G401 (cell line): ENCODE results near the gene CSNK2A3. TPM values are rescaled to one million over a fixed set of nuclear protein-coding genes. Genes with fewer than 3 reads are reported as not detected.
A peak's percentile ranks its signal among the peaks of the same experiment; 100 is the strongest.
"Not testable (repeated sequence)": the region's sequence is repeated elsewhere in the genome, so short reads cannot be mapped to it uniquely, and the experiment has no call there.

Experiments used
- DNase-seq: peaks from one replicate; pipeline ENCODE4 v3.0.0-alpha.2; 2015; ENCODE audit warnings: low spot score
- in situ Hi-C: cut with HindIII; loops from 2 replicates; pipeline ENCODE4 v1.10.0; 2016; ENCODE audit warnings: low sequenced_read_pairs, mixed read lengths
- total RNA-seq: library from RNA; depleted of rRNA; stranded (reverse); fragments of >200 nt; shearing (Covaris generic); gene quantifications from 2 replicates; pipeline ENCODE4 v1.2.3, GENCODE V29; 2014; rRNA removed

Gene CSNK2A3
- total RNA-seq: 5.7 and 8.6 TPM in 2 replicates

- DNase-seq, in situ Hi-C loops: not testable (repeated sequence)
These were observed at the start of gene CSNK2A3 for GRCh38 chr11:11352878-11353277. Gene CSNK2A3, minus strand, starts transcription at chr11:11353250. Its CDS starts 131 bp downstream, at chr11:11353119.

- DNase-seq: no peak
- in situ Hi-C loops: no loop called here
These were observed 49.0 kb upstream of the CSNK2A3 start for GRCh38 chr11:11401960-11402535.

- DNase-seq: peak; percentile 53
- in situ Hi-C loops: no loop called here
These were observed 47.7 kb upstream of the CSNK2A3 start for GRCh38 chr11:11400635-11401232.

GRCh38 chr11:11400121-11400520 is 47.1 kb upstream of the CSNK2A3 start:
- DNase-seq: no peak
- in situ Hi-C loops: no loop called here

DNA sequence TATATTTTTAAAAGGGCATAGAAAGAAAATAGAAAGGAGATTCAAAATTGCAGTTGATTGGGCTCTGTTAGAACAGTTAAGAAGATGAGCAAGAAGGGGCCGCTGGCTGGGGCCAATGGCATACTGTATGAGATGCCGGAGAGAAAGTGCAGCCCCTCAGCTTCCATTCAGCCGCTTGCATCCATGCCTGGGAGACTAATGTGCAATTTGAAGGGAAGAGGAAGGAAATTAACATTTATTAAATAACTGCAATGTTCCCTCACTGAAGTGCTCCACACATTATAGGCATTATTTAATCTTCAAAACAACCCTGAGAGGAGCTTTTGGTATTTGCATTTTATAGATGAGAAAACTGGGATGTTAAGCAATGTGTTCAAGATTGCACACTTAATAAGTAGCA is 44.7 kb upstream of the CSNK2A3 start:
- in situ Hi-C loops: no loop called here
- DNase-seq: no peak

- in situ Hi-C loops: no loop called here
- DNase-seq: no peak
These were observed 44.0 kb upstream of the CSNK2A3 start for GRCh38 chr11:11397036-11397415.

- no peak for DNase-seq
- in situ Hi-C loops: no loop called here
These were observed 43.4 kb upstream of the CSNK2A3 start for GRCh38 chr11:11396301-11397035.

DNA sequence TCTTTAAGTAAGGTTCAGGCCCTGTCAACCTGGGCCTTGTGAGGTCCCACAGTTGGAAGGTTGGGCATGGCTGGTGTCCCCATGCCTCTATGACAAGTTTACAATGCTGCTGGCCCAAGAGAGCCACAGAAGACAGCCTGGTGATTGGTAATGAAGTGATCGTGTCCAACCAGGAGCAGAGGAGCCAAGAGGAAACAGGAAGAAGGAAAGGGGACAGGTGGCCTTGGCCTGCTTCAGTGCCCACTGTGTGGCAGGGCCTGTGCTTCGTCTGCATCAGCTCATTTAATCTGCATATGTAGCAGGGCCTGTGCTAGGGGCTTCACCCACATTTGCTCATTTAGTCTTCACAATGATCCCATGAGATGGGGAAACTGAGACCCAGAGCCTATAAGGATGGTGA is 42.1 kb upstream of the CSNK2A3 start:
- in situ Hi-C loops: no loop called here
- peak; percentile 66 for DNase-seq

DNA sequence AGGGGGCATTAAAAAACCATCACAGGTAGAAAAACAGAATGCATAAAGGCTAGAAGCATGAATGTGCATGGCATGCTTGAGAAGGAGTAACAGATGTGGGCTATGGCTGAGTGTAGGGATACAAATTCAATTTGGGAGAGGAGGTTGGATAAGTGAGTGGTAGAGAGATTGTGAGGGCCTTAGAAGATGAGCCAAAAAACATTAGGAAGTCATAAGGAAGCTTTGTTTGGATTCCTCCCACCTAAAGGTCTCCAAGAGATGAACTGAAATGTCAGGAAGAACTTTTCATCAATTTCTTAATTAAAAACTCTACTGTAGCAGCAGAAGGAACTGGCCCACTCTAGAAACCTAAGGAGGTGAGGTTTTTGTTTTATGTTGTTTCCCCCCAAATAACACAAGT is 41.2 kb upstream of the CSNK2A3 start:
- in situ Hi-C loops: no loop called here
- DNase-seq: no peak

DNA sequence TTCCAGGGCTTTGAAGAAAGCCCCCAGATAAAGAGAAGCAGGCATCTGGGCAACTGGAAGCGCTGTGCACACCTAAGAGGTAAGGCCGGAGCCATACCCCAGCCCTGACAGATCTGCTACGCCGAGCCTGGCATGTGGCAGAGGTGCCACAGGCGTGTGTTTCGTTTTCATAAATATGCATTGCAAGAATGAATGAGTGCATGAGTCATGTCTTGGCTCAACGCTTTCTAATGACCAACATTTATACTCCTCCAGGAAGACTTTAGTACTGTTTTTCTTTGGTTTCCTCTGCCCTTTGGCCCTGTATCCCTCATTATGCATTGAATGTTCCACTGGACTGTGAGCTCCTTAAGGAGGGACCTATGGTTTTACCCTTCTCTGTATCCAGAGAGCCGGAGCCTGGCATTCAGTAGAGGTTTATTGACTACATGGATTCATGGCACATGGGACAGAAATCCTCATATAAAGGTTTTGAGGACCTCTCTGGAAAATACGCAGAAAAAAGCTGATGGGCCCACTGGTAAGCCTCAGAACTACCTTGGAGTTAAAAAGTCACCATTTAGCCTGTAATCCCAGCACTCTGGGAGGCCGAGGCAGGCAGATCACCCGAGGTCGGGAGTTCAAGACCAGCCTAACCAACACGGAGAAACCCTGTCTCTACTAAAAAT is 38.9 kb upstream of the CSNK2A3 start:
- in situ Hi-C loops: no loop called here
- no peak for DNase-seq

GRCh38 chr11:11391169-11391568 is 38.1 kb upstream of the CSNK2A3 start:
- in situ Hi-C loops: no loop called here
- no peak for DNase-seq

GRCh38 chr11:11390068-11390771 is 37.2 kb upstream of the CSNK2A3 start:
- in situ Hi-C loops: no loop called here
- no peak for DNase-seq

DNA sequence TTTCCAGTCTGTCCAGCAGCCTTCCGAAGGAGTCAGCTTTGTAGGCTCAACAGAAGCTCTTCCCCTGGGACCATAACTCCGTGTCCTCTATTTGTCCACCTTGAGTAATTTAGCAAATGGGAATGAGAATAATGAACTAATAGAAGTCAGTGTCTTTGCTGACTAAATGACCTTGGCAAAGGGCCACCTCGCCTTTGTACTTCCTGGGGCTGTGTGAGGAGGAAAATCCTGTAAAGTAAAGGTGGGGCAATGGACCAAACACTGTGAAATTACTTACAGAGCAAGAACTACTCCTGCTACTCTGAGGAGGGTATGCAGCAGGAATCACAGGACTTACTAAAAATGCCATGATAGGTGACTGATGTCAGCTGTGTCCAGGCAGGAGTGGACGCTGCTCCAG is 36.2 kb upstream of the CSNK2A3 start:
- in situ Hi-C loops: no loop called here
- DNase-seq: no peak

GRCh38 chr11:11387622-11388305 is 34.7 kb upstream of the CSNK2A3 start:
- in situ Hi-C loops: no loop called here
- no peak for DNase-seq

DNA sequence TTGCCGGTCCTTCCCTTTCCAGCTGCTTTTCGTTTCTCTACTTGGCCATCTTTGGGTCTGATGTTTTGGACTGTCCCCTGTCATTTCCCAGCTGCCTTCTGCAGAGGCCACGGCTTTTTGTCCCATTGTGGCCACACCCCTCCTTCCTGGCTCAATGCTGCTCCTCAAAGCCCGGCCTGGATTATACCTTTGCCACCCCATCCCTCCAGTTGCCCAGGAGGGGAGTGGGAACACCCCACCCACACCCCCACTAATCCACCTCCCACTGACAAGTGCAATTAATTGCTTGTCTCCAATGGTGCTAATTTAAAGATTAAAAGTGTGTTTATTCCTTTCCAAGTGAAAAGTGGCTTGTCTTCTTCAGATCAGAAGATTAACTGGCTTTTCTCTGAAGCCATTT is 34.2 kb upstream of the CSNK2A3 start:
- no peak for DNase-seq
- in situ Hi-C loops: no loop called here

DNA sequence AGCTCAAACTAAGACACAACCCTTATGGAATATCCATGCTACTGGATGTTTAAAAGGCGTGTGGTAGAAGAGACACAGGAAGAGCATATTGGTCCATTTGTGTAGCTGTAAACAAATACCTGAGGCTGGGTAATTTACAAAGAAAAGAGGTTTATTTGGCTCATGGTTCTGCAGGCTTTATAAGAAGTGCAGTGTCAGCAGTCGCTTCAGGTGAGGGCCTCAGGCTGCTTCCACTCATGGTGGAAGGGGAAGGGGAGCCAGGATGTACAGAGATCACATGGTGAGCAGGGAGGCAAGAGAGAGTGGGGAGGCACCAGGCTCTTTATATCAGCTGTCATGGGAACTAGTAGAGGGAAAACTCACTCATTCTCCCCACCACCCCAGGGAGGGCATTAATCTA is 31.8 kb upstream of the CSNK2A3 start:
- in situ Hi-C loops: no loop called here

GRCh38 chr11:11383995-11384394 is 30.9 kb upstream of the CSNK2A3 start:
- no peak for DNase-seq
- in situ Hi-C loops: no loop called here

More for the DNA sequence above, 31.8 kb upstream of the CSNK2A3 start:
- DNase-seq: no peak

DNA sequence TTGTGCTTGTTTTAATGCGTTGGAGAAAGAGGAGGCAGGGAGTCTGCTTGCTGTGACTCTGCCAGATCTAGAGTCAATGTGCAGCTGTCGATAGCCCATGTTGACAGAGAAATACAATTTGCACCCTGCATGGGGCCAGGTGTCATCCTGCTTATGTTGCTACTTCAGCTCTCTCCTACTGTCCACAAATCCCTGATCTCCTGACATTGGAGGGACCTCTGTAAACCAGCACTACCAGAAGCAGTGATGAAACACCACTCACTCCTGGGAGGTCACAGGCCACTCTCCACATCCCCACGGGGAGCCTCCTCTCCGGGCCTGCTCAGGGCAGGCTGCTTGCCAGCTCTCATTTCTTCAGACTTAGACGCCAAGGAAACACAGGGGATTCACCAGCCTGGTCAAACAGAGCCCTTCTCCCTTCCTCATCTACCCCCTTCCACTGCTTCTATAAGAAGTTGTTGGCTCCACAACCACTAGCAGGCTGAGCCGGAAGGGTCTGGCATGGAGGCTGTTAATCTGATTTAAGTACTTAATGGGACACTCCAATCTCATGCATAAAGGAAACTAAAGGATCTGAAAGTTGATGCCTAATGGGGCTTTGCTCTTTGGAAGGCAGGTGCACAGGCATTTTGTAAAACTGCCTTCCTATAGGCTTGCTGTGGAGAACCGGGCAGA is 29.9 kb upstream of the CSNK2A3 start:
- in situ Hi-C loops: no loop called here
- peak; percentile 90 for DNase-seq
